BE2C (cell line): ENCODE results near the gene MIEF2.

Experiments used
- DNase-seq: peaks from one replicate; pipeline ENCODE4 v3.0.0-alpha.2; 2020
- H3K27me3 ChIP-seq: fragments of 250-450 bp; sonication (Bioruptor Pico); 2 replicates; pipeline ENCODE4 v1.5.1; 2020; ENCODE audit warnings: mild to moderate bottlenecking
- H3K36me3 ChIP-seq: fragments of 250-450 bp; sonication (Bioruptor Pico); 2 replicates; pipeline ENCODE4 v1.5.1; 2020; ENCODE audit warnings: mild to moderate bottlenecking
- H3K4me1 ChIP-seq: fragments of 250-450 bp; sonication (Bioruptor Pico); 2 replicates; pipeline ENCODE4 v1.5.1; 2020
- H3K4me3 ChIP-seq: 2 replicates; pipeline ENCODE4 v1.5.1; 2011; ENCODE audit warnings: low read depth, low read length
- H3K9me3 ChIP-seq: fragments of 250-450 bp; sonication (Bioruptor Pico); 2 replicates; pipeline ENCODE4 v1.5.1; 2020
- TF ChIP-seq, protein P1 (sequence below): IDR thresholded peaks from 2 replicates; pipeline ENCODE4 v1.5.1; 2012; ENCODE audit warnings: mild to moderate bottlenecking, low read depth, low read length

Gene MIEF2

GRCh38 chr17:18240449-18240848 is 20.0 kb upstream of the MIEF2 start:
- Histone ChIP-seq H3K27me3 (no peaks in the 10 kb centered on the region), H3K36me3 (no peaks in the 10 kb centered on the region)

GRCh38 chr17:18241229-18241871 is 19.1 kb upstream of the MIEF2 start:
- no peaks in the 10 kb centered on the region for H3K27me3 ChIP-seq
- no peak overlapping the region for H3K4me3 ChIP-seq
- DNase-seq = no peak
- H3K36me3 ChIP-seq = no peaks in the 10 kb centered on the region
- H3K9me3 ChIP-seq = no peaks in the 10 kb centered on the region
- H3K4me1 ChIP-seq = no peaks in the 10 kb centered on the region
- TF ChIP-seq, protein P1, sequence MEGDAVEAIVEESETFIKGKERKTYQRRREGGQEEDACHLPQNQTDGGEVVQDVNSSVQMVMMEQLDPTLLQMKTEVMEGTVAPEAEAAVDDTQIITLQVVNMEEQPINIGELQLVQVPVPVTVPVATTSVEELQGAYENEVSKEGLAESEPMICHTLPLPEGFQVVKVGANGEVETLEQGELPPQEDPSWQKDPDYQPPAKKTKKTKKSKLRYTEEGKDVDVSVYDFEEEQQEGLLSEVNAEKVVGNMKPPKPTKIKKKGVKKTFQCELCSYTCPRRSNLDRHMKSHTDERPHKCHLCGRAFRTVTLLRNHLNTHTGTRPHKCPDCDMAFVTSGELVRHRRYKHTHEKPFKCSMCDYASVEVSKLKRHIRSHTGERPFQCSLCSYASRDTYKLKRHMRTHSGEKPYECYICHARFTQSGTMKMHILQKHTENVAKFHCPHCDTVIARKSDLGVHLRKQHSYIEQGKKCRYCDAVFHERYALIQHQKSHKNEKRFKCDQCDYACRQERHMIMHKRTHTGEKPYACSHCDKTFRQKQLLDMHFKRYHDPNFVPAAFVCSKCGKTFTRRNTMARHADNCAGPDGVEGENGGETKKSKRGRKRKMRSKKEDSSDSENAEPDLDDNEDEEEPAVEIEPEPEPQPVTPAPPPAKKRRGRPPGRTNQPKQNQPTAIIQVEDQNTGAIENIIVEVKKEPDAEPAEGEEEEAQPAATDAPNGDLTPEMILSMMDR = no peak

More at GRCh38 chr17:18240449-18240848, 20.0 kb upstream of the MIEF2 start:
- no peak for DNase-seq
- Histone ChIP-seq H3K4me1 (no peaks in the 10 kb centered on the region), H3K9me3 (no peaks in the 10 kb centered on the region), H3K4me3 (no peak overlapping the region)
- TF ChIP-seq, protein P1 = no peak

DNA sequence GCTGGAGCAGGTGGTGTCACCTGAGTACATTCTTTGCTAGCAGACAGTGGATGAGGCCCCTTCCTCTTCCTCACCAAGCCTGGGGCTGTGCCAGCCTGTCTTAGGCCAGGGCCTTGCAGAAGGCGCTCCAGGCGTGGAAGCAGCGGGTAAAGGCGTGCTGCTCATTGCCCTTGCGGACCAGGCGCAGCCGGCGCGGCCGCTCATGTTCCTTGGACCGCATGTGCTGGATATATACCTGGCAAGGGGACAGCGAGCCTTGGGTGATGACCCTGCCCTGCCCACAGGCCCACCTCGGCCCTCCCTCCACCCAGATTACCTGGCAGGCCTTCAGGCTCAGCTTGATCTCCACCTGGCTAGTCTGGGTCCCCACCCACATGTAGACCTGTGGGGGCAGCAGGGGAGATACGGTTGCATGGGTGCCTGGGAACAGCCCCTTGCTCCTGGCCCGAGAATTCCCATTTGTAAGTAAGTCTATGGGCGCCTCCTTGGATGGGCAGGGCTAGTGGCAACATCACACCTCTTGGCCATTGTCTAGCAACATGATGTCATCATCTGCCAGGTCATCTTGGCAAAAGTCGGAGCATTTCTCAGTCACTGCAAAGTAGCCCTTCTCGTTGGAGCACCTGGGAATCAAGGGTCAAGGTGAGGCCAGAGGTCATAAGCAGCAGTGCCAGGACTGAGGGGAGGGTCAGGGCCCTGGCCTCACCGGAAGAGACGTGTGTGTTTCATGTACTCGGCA is 15.3 kb upstream of the MIEF2 start:
- no peak for DNase-seq
- H3K36me3 ChIP-seq = no peaks in the 10 kb centered on the region
- no peaks in the 10 kb centered on the region for H3K27me3 ChIP-seq
- H3K9me3 ChIP-seq = no peaks in the 10 kb centered on the region
- no peak overlapping the region for H3K4me3 ChIP-seq
- no peaks in the 10 kb centered on the region for H3K4me1 ChIP-seq
- TF ChIP-seq, protein P1 = no peak

DNA sequence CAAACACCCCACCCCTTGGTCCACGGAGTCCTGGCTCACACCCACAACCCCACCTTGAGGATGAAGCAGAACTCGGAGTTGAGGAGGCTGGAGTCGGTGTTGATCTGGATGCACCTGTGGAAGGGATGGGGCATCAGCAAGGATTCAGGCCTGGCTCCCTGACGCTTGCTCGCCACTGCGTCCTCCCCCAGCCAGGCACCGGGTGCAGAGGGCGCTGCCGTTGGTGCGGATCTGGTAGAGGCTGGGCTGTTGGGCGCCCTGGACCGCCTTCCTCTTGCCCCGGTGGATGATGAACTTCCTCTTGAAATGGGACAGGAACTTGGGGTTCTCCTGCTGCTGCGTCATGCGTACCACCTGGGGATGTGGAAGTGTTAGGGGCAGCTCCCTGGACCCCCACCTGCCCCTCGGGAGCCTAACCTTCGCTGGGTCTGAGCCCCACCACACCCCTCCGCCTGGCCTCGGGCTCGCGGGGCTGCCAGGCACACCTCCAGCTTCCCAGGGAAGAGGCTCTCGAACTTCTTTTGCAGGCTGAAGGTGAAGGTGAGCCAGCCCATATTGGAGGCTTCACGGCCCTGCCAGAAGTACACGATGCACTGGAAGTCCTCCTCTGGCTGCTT is 14.2 kb upstream of the MIEF2 start:
- TF ChIP-seq, protein P1 = no peak
- Histone ChIP-seq H3K27me3 (no peaks in the 10 kb centered on the region), H3K36me3 (no peaks in the 10 kb centered on the region), H3K4me3 (0 out of 2 replicates have a peak overlapping the region, but pooled peaks have one; percentile 26), H3K9me3 (no peaks in the 10 kb centered on the region), H3K4me1 (no peaks in the 10 kb centered on the region)
- no peak for DNase-seq

- H3K36me3 ChIP-seq = no peaks in the 10 kb centered on the region
- peak overlapping the region; percentile 44 for H3K4me3 ChIP-seq
- DNase-seq = peak; percentile 72
- no peaks in the 10 kb centered on the region for H3K4me1 ChIP-seq
- H3K27me3 ChIP-seq = no peaks in the 10 kb centered on the region
- TF ChIP-seq, protein P1 = no peak
- H3K9me3 ChIP-seq = no peaks in the 10 kb centered on the region
Observed at GRCh38 chr17:18246880-18247612, 13.4 kb upstream of the MIEF2 start.
